IMR-90 (cell line): ENCODE data around the gene CUX1. TPM values are rescaled to one million over a fixed set of nuclear protein-coding genes. Genes with fewer than 3 reads are reported as not detected.

Source experiments
- ATAC-seq: fragments of 200-7000 bp; cut with Tn5 transposase; 2 replicates; pipeline ENCODE4 v1.9.1; 2020; ENCODE audit warnings: low read depth, mild to moderate bottlenecking, moderate library complexity
- BruUV-seq: library from RNA; stranded (reverse); fragments of 400-500 nt; replicated peaks from 2 replicates; lab custom pipeline; 2021; lab: Mats Ljungman, UMichigan
- CTCF ChIA-PET: fragments of 300-600 bp; formaldehyde crosslinking; extraction: SDS; loops from one replicate; lab custom pipeline; 2021; ENCODE audit warnings: antibody characterized with exemption; lab: Yijun Ruan, JAX
- POLR2A ChIA-PET: fragments of 300-600 bp; sonication (Branson Sonifier 250); formaldehyde crosslinking; loops from one replicate; lab custom pipeline; 2022; ENCODE audit warnings: antibody characterized with exemption; ENCODE audit not compliant: unreplicated experiment; lab: Charles Lee
- DNase-seq: peaks from one replicate; pipeline ENCODE4 v3.0.0; 2013
- H2AFZ ChIP-seq: replicated peaks from 2 replicates; pipeline ENCODE3; 2013; ENCODE audit warnings: low read length, mild to moderate bottlenecking; ENCODE audit not compliant: poor library complexity
- H2AK5ac ChIP-seq: 2 replicates; pipeline ENCODE4 v1.6.1; 2013; ENCODE audit warnings: low read depth, low read length, inconsistent platforms
- H2AK9ac ChIP-seq: replicated peaks from 2 replicates; pipeline ENCODE3; 2013; ENCODE audit warnings: mild to moderate bottlenecking, low read depth, low read length, moderate library complexity; ENCODE audit not compliant: poor library complexity
- H2BK120ac ChIP-seq: 2 replicates; pipeline ENCODE4 v1.6.1; 2013; ENCODE audit warnings: low read depth, low read length, inconsistent platforms
- H2BK15ac ChIP-seq: 3 replicates; pipeline ENCODE4 v1.6.1; 2013; ENCODE audit warnings: low read depth, low read length, inconsistent platforms
- H2BK20ac ChIP-seq: 2 replicates; pipeline ENCODE4 v1.6.1; 2013; ENCODE audit warnings: low read depth, mild to moderate bottlenecking, inconsistent platforms, low read length, moderate library complexity
- H2BK5ac ChIP-seq: 2 replicates; pipeline ENCODE4 v1.6.1; 2013; ENCODE audit warnings: mild to moderate bottlenecking, low read depth, low read length, inconsistent platforms; ENCODE audit not compliant: poor library complexity, severe bottlenecking
- H3K14ac ChIP-seq: replicated peaks from 2 replicates; pipeline ENCODE4 v1.6.1; 2013; ENCODE audit warnings: low read depth, low read length, inconsistent platforms
- H3K18ac ChIP-seq: 2 replicates; pipeline ENCODE4 v1.6.1; 2013; ENCODE audit warnings: low read depth, low read length, control low read depth
- H3K23ac ChIP-seq: 2 replicates; pipeline ENCODE4 v1.6.1; 2013; ENCODE audit warnings: low read depth, low read length, inconsistent platforms
- H3K27ac ChIP-seq: 2 replicates; pipeline ENCODE4 v1.5.1; 2013; ENCODE audit warnings: mild to moderate bottlenecking, control low read depth, low read length; ENCODE audit not compliant: insufficient read depth
- H3K27me3 ChIP-seq: 2 replicates; pipeline ENCODE4 v1.6.1; 2013; ENCODE audit warnings: low read length; ENCODE audit not compliant: control insufficient read depth, insufficient read depth
- H3K36me3 ChIP-seq: 2 replicates; pipeline ENCODE4 v1.6.1; 2013; ENCODE audit warnings: low read length, mixed read lengths; ENCODE audit not compliant: control insufficient read depth, insufficient read depth
- H3K4ac ChIP-seq: 2 replicates; pipeline ENCODE4 v1.6.1; 2013; ENCODE audit warnings: low read depth, low read length, inconsistent platforms
- H3K4me1 ChIP-seq: 2 replicates; pipeline ENCODE4 v1.6.1; 2013; ENCODE audit warnings: low read length, mixed read lengths; ENCODE audit not compliant: control insufficient read depth, insufficient read depth
- H3K4me2 ChIP-seq: 2 replicates; pipeline ENCODE4 v1.6.1; 2013; ENCODE audit warnings: low read depth, mild to moderate bottlenecking, control low read depth, low read length, moderate library complexity
- H3K4me3 ChIP-seq: 2 replicates; pipeline ENCODE4 v1.5.1; 2013; ENCODE audit warnings: low read depth, mild to moderate bottlenecking, control low read depth, low read length, moderate library complexity; ENCODE audit not compliant: insufficient read depth
- H3K56ac ChIP-seq: 2 replicates; pipeline ENCODE4 v1.6.1; 2013; ENCODE audit warnings: low read length, inconsistent platforms; ENCODE audit not compliant: insufficient read depth; ENCODE audit errors: extremely low read depth
- H3K79me1 ChIP-seq, 2 experiments: 2 replicates each; pipeline ENCODE4 v1.6.1; 2013; ENCODE audit warnings: low read length in 2 of 2, inconsistent platforms in 1 of 2, low read depth in 1 of 2
- H3K9ac ChIP-seq: 2 replicates; pipeline ENCODE4 v1.6.1; 2013; ENCODE audit warnings: low read depth, low read length, control low read depth
- H3K9me1 ChIP-seq: 2 replicates; pipeline ENCODE4 v1.6.1; 2013; ENCODE audit warnings: low read length, inconsistent platforms; ENCODE audit not compliant: insufficient read depth
- H3K9me3 ChIP-seq: 2 replicates; pipeline ENCODE4 v1.6.1; 2013; ENCODE audit warnings: low read length; ENCODE audit not compliant: control insufficient read depth, insufficient read depth
- H4K20me1 ChIP-seq: 2 replicates; pipeline ENCODE4 v1.6.1; 2013; ENCODE audit warnings: low read length, inconsistent platforms; ENCODE audit not compliant: insufficient read depth
- H4K5ac ChIP-seq: 2 replicates; pipeline ENCODE4 v1.6.1; 2013; ENCODE audit warnings: mild to moderate bottlenecking, low read depth, low read length, control low read depth
- H4K8ac ChIP-seq, 2 experiments: 2 replicates each; pipeline ENCODE4 v1.6.1; 2013; ENCODE audit warnings: low read depth in 2 of 2, low read length in 2 of 2, control low read depth in 1 of 2, inconsistent platforms in 1 of 2
- H4K91ac ChIP-seq: 2 replicates; pipeline ENCODE4 v1.6.1; 2013; ENCODE audit warnings: low read depth, low read length, inconsistent platforms; ENCODE audit not compliant: insufficient read depth
- CHD1 ChIP-seq: IDR thresholded peaks from 2 replicates; pipeline ENCODE4 v1.6.1; 2012; ENCODE audit warnings: low read depth, low read length, improper control_type of control experiment
- FOS ChIP-seq: fragments of 150-350 bp; IDR thresholded peaks from 2 replicates; pipeline ENCODE4 v1.6.1; 2016; ENCODE audit warnings: low read depth, low read length
- NFE2L2 ChIP-seq: fragments of 150-350 bp; IDR thresholded peaks from 2 replicates; pipeline ENCODE4 v1.6.1; 2016; ENCODE audit warnings: low read depth, mild to moderate bottlenecking, low read length
- RAD21 ChIP-seq: IDR thresholded peaks from 2 replicates; pipeline ENCODE4 v1.6.1; 2012; ENCODE audit warnings: low read length, improper control_type of control experiment
- WGBS, 2 experiments: methylation state at CpG; one replicate each; pipeline versions ENCODE4 v1.1.5 to v1.1.7; 2013; ENCODE audit warnings: missing lambda C conversion rate in 2 of 2; ENCODE audit not compliant: insufficient read length in 1 of 2; ENCODE audit errors: extremely low coverage in 2 of 2; 5-methylcytosine and 5-hydroxymethylcytosine counted together
- dilution Hi-C: fragments of 300-500 bp; cut with HindIII; formaldehyde crosslinking; loops from one replicate; pipeline ENCODE4 v1.14.3; 2018; ENCODE audit warnings: low sequenced_read_pairs; ENCODE audit not compliant: unreplicated experiment
- in situ Hi-C: fragments of 300-500 bp; cut with MboI; formaldehyde crosslinking; loops from 3 replicates; pipeline ENCODE4 v1.14.3; 2019; ENCODE audit warnings: low sequenced_read_pairs, inconsistent platforms, mixed read lengths
- intact Hi-C: fragments of 100-400 bp; cut with micrococcal nuclease; formaldehyde crosslinking; loops from 2 replicates; pipeline ENCODE4 v1.10.0; 2022
- polyA plus RNA-seq, 3 experiments: library from polyadenylated mRNA; depleted of rRNA; stranded (reverse); fragments of >200 nt; gene quantifications; 2 replicates each; pipeline ENCODE4 v1.2.3, GENCODE V29; 2012; ENCODE audit warnings: low replicate concordance in 1 of 3
- total RNA-seq: library from RNA; depleted of rRNA; stranded (reverse); fragments of >200 nt; gene quantifications from 2 replicates; pipeline ENCODE4 v1.2.3, GENCODE V29; 2012

Gene CUX1
- total and polyA plus RNA-seq, 2 of the 4 experiments (the other 2 are of a cell fraction) = 19.7 to 46.4 TPM

GRCh38 chr7:102155821-102156441, 338.5 kb downstream of the CUX1 start:
- Histone ChIP-seq H3K4me3 (no peak overlapping the region), H2BK5ac (no peak overlapping the region), H2AK9ac (no peak overlapping the region), H3K56ac (no peak overlapping the region), H3K4me2 (no peak overlapping the region), H4K5ac (no peak overlapping the region), H2AK5ac (no peak overlapping the region), H3K4me1 (peaks cover 6% of the 10 kb centered on the region), H3K23ac (no peak overlapping the region), H4K20me1 (no peaks in the 10 kb centered on the region), H3K27me3 (no peaks in the 10 kb centered on the region), H4K8ac (no peak overlapping the region), H3K9me1 (peaks cover 6% of the 10 kb centered on the region), H3K4ac (no peak overlapping the region), H3K27ac (no peak overlapping the region), H3K18ac (no peak overlapping the region), H3K9me3 (no peaks in the 10 kb centered on the region), H4K91ac (no peak overlapping the region), H3K36me3 (peaks cover 12% of the 10 kb centered on the region), H3K9ac (no peak overlapping the region), H3K79me1 (peaks cover 0 to 9% of the 10 kb centered on the region in 2 experiments; a peak in 2 of 4 replicates), H2BK15ac (no peak overlapping the region), H2BK20ac (no peak overlapping the region), H2BK120ac (no peak overlapping the region), H2AFZ (no peak overlapping the region), H3K14ac (no peak overlapping the region)
- dilution Hi-C loops = no loop called here
- no peak for DNase-seq
- ChIA-PET CTCF (interaction anchor here (1.0 kb wide), 1 partner anchor 8 kb away, joined by 3 read pairs; no protein-coding TSS in a partner anchor), POLR2A (no interaction called here)
- no peak for ATAC-seq
- no TSS peak for BruUV-seq
- intact Hi-C loops = no loop called here
- WGBS, 2 experiments = 50% methylated on average over 2 of the region's 10 CpGs; no CpG with 5 or more reads in 1 of the 2 experiments
- in situ Hi-C loops = no loop called here
- TF ChIP-seq RAD21 (no peak), CHD1 (no peak), NFE2L2 (no peak), FOS (no peak)
